Measurements from ENCODE around the gene TBPL1.
"Not testable (repeated sequence)": the region's sequence is repeated elsewhere in the genome, so short reads cannot be mapped to it uniquely, and the experiment has no call there.

TBPL1 gene

DNA sequence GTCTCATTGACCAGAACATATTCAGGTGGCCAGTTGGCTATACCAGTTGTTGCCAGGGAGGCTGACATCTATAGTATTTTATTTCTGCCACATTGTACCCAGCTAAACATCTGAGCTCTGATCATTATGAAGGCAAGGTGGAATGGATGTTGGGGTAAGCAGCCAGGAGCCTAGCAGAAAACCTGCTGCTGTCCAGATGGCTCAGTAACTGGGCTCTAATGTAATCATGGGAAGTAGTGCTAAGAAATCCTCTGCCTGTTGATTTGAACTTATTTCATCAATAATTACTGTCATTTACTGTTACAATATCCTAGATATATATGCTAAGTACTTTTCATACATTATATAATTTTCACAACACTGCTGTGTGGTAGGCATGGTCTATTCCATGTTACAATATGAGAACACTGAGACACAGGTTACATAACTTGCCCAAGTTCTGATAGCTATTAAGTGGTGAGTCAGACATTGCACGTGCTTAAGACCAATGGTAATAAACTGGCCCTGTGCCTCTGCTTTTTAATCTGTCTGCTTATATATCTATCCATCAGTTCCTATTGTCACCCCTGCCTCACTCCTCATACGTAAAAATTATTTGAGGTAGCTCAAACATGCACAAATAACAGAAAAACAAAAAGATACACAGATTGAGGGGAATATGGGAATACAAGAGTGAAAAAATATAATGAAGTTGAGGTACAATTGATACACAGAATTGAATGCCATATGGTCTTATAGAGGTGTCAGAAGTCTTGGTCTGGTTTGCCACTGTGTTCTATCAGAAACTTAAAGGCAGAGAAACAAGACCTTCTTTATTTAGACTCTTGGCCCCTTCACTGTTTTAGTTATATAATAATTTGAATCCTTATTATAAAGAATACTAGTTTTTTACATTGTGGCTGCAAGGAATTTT is 25.2 kb downstream of the TBPL1 start:
- peak; percentile 96 for DNase-seq

DNA sequence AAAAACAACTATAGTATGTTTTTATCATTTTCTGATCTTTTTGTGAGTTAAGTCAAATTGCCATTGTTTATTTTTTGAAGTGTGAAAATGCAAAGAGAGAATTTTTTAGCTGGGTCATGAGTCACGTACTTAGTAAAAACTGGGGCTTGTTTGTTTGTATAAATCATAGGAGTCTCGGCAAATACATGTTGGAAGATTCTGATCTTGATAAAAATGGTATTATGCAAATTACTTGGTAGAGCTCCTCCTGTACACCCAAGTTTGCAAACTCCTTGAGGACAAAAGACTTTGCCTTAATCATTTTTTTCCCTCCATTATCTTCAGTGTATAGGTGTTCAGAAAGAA is 25.8 kb downstream of the TBPL1 start:
- no peak for DNase-seq

DNA sequence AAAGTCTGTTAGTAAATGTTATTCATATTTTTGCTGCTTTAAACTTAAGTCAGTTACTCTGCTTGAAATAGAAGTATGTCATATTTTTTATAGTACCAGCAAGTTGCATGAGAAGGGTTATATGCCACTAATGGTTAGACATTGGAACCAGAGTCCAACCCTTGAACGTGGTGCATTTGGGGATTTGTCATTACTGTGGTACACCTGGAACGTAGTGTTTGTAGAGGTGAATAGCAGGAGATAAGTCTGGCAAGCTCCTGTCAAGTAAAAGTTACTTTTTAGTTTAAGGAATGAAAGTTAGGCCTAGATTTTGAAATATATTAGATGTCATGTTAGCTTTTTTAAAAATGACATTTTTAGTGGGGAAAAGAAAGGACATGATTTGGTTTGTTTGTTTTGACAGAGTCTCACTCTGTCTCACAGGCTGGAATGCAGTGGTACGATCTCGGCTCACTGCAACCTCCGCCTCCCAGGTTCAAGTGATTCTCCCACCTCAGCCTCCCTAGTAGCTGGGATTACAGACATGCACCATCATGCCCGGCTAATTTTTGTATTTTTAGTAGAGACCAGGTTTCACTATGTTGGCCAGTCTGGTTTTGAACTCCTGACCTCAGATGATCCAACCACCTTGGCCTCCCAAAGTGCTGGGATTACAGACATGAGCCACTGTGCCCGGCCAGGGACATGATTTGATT is 26.4 kb downstream of the TBPL1 start:
- DNase-seq = not testable (repeated sequence)

DNA sequence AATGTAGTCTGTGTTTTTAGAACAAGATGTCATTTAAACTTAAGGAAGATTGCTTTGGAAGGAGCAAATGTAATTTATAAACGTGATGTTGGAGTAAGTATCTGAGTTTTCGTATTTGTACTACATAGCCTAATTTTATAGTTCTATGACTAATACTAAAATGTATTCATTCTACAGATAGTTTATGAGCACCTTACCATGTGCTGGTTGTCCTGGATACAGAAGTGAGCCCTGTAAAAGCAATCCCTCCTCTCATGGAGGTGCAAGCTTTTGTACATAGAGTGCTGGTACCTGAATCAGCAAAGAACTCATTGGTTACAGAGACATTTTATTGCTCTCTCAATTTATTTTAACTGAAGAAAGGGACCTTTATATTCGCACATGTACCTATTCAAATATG is 27.1 kb downstream of the TBPL1 start:
- no peak for DNase-seq

DNA sequence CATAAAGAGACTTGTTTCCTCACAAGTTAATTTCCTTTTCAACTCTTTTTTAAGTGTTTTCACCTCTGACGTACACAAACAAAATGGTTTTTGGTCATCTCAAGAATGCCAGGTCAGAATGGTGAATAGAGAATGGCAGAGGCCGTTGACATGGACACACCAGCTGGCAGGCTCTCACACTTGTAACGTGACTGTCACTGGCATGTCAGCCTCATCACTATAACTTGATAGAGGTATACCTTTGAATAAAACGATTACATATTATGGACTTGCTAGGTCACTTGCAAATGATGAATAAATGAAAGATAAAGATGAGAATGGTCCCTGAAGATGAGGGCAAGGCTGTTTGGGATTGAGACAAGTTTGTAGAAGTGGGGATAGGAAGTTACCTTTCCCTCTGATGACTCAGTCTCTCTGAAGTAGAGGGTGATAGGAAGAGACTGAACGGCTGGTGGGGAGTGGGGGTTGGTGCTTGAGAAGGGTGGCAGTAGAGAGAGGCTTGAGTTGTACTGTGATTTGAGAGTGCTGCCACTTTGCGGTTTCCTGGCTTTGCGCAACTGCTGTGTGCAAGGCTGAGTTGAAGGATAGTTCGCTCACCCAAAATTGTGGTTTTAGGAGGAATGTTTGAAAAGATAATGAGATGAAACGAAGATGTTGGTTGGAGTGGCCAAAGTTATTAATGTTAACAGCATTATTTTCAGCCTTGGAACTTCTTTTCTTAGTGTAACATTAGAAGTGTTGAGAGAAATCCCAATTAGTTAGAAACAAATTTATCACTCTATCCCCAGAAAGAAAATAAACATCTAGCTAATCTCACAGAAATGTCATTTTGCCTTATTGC is 30.3 kb downstream of the TBPL1 start:
- DNase-seq = no peak

DNA sequence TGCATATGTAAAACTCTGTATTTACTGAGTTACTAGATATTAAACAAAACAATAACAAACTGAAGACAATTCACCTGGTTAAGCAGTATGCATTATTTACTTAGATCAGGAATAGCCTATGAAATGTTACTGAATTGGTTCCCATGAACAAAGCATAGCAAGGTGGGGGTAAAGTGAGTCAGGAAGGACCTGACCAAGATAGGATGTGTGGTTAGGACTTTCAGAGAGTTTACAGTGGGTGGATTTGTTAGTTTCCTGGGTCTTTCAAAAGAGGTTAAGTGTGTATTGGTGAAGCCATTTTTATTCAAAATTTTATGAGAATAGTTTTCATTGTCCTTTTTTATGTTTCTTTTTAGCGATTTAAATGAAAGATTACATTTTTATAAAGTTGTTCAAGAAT is 32.9 kb downstream of the TBPL1 start:
- no peak for DNase-seq

DNA sequence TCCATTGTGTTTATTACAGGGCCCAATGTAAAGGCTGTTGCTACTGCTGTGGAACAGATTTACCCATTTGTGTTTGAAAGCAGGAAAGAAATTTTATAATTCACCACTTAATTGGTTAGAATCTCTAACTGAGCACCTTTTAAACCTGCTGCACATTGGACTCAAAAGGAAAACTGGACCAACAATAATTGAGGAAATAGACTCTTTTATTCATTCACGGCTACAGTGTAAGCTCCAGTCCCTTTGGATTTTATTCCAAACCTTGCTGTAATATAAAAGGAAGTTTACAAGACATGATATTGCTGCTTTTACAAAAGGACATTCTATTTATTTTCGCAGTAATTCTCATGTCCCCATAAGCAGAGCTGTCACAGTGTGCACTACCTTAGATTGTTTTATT is 33.9 kb downstream of the TBPL1 start:
- no peak for DNase-seq

DNA sequence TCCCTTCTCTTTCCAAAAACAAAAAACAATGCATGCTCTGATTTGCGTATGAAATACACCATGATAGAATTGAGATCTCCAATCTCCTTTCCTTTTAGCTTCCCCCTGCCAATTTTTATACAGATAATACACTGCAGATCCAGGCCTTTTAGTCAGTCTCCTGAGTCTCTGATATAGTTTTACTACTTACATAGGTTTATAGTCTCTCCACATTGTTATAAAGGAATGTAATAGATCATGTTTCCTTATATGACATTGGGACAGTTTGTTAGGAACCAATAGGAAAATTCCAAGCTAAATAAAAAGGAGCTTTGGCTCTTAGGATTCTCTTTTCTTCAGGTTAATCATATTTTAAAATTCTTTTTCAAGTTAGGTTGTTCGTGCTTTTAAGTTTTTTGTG is 36.5 kb downstream of the TBPL1 start:
- DNase-seq = no peak

DNA sequence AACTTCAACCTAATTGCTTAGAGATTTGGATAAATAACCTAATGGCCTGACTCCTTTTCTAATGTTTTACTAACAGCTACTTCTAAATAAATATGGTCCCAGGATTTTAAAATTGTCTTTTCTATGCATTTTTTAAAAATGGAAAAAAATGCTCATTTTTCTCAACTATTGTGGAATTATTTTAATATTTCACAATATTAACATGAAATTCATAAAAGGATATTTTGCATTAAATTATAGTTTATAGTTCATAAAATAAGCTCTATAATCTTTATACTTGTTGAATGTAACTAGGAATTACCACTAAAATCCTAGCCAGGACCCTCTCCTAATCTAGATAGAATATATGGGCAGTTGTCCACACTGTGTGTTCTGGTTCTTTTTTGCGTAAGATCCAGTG is 37.3 kb downstream of the TBPL1 start:
- DNase-seq = no peak

DNA sequence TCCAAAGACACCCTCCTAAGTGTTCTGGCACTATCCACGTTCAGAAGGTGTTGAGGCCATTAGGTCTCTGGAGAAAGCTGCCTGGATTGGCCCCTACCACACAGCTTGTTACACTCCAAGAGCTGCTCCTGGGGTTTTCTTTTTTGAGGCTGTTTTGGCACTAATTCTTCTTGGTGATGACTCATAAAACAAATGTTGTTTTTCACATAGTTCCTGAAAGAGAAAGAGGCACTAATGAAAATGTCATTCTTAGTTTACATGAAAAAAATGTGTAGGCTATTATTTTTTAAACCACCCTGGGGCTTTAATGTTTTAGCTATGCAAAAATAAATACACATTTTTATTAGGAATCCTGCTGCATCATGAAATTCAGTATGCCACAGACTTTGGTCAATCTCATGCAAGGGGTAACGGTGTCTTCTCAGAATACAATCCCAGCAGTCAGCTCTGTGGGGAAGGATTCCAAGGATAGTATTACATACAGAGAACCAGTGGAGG is 38.1 kb downstream of the TBPL1 start:
- DNase-seq = no peak

DNA sequence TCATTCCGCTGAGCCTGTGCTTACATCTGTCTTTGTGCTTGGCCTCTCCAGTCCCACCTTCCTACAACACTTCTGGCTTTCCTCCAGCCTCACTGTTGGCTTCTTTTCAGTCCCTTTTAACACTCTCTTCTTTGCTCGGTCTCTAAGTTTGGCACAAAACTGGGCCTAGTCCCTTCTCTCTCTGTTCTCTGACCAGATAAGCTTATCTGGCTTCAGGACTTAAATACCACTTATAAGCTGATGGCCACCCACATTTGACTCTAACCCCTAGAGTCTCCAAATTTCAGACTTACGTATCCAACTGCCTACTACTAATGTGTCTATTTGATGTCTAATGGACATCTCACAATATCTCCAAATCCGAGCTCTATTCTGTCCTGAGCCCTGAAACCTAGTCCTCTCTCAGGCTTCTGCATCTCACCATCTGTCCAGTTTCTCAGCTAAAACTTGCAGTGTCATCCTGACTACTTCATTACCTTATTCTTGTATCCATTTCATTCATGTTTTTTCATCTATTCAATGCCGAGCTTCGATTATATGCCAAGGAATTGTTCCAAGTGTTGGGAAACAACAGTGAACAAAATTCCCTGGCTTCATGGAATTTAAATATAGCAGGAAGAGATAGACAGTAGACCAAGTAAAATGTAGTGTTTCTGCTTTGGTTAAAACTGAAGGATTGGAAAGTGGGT is 40.1 kb downstream of the TBPL1 start:
- no peak for DNase-seq

DNA sequence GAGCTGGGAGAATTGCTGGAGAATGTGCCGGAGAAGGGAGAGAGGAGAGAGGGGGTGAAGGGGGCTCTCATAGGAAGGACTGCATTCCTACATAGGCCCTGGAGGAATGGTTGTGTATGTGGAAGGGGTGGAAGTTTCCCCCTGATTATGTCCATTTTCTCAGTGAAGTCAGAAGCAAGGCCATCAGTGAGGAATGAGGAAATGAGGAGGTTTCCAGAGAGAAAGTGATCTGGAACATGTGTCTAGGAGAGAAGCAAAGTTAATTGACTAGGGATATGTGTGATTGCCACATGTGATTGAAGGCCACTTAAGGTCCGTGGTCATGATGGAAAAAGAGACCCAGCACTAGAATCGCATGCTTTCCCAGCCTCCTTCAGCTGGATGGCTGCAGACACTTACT is 42.3 kb downstream of the TBPL1 start:
- no peak for DNase-seq

DNA sequence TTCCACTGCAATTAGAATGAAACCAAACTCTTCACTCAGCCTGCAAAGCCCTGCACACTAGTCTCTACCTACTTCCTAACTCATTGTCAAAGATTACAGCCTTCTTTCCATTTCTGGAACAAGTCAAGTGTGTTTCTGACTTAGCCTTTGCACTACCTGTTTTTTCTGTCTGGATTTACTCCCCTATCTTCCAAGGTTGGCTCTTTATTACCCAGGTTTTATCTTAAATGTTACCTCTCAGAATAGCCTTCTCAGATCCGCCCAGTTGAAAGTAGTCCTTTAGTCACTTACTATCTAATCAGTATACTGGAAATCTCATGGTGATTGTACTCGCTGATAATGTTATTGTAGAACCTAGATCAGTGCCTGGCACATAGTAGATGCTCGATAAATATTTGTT is 42.7 kb downstream of the TBPL1 start:
- no peak for DNase-seq

DNA sequence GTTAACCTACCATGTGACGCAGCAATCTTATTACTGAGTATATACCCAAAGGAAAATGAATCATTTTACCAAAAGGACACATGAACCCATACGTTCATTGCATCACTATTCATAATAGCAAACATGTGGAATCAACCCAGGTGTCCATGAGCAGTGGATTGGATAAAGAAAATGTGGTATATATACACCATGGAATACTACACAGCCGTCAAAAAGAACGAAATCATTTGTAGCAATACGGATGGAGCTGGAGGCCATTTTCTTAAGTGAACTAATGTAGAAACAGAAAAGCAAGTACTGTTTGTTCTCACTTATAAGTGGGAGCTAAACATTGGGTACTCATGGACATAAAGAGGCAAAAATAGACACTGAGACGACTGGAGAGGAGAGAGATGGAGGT is 44.2 kb downstream of the TBPL1 start:
- DNase-seq = no peak

DNA sequence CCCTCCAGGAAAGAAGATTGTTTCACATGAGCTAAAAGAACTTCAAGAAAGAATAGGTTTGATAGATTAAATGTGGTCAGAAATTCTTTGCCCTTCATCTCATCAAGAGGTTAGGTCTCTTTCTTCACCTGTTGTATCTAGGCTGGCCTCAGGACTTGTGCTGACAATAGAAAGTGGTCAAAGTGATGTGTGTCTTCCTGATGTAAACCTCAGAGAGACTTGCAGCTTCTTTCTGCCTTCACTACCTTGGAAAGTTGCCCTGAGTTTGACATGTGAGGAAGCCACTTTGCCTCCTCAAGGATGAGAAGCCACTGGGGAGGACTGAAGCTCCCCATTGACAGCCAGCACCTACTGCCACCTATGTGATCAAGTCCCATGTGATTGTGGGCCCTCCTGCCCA is 46.3 kb downstream of the TBPL1 start:
- DNase-seq = no peak

DNA sequence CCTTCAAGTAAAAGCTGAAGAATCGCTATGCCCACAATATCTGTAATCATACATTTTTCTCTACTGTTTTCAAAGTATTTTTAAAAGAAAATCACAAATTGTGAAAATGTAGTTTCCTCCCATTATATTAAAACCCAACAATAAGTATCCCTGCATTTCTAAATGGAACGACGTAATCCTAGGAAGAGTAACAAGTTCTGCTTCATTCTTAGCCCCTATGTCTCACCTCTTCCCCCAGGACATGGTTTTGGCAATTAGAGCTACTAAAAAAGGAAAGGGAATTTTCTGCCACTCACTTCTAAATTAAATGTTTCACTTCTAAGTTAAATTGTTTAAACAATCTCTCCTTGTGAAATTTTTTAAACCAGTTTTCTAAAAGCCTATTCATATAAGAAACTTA is 47.4 kb downstream of the TBPL1 start:
- no peak for DNase-seq

DNA sequence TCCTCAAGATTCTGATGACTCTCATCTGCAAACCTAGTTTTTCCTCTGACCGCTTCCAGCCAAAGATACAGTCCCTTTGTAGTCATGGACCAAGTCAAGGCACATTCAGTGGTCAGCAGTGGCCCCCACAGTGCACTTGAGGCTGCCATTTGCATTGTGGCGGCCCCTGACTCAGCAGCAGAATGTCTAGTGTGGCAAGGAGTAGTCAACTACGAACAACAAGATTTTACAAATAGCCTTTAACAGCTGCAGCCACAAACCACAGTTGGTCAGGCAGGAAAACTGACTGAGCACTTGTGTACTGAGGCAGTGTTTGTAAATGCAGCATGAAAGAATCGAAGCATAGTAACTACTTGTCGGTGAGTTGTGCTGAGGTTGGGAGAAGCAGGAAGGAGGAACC is 49.8 kb downstream of the TBPL1 start:
- DNase-seq = no peak

DNA sequence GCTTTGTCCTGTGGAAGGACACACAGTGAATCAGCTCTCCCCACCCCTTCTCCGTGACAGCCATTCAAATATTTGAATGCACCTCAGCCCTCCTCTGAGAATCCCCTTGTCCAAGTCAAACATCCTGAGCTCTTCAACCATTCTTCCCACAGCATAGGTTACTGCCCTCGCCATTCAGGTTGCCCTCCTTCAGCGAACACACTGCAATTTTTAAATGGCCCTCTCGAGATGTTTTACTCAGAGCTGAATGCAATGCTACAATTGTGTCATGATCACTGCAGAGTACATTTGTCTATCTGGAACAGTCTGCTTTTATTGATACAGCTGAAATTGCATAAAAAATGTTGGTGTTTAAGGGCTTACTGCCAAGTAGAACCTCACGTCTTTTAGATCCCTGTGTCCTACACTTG is 50.5 kb downstream of the TBPL1 start:
- DNase-seq = no peak

DNA sequence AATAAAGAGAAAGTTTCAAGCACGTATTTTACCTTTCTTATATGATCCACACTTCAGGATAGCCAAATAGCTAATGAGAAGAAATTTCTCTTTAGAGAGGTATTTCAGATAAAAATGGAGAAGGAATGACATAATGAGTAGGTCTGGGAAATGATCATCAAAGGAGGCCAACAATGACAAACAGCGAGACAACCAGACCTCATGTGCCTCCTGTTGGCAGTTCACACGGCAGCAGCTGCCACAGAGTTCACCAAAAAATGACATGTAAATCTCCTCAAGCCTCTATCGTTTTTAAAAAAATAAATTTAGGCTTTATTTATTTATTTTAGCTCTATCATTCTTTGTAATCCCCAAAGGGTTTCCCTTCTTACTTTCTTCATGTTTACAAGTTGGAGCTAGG is 51.7 kb downstream of the TBPL1 start:
- no peak for DNase-seq

DNA sequence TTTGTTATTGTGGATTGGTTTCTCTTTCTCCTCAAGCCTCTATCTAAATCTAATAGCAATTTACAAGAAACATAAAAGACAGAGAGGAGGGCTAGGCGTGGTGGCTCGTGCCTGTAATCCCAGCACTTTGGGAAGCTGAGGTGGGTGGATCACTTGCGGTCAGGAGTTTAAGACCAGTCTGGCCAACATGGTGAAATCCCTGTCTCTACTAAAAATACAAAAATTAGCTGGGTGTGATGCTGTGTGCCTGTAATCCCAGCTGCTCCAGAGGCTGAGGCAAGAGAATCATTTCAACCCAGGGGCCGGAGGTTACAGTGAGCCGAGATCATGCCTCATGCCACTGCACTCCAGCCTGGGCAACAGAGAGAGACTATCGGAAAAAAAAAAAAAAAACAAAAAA is 52.8 kb downstream of the TBPL1 start:
- DNase-seq = no peak

DNA sequence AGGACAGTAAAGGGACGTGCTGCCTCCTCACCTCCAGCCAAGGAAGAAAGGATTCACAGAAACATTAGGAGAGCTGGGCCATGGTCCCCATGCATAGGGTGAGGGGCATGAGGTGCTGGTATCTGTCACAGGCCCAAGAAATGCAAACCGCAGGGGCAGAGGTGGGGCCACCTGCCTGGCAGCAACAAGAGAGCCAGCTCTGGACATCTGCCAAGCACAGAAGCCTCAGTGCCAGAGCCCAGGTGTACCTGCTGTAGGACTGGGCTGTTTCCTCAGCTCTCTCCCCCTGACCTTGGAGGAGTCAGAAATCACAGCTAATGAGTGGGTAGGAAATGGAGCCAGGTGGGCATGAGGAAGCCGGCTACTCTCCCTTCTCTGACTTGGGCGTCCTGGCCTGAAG is 54.1 kb downstream of the TBPL1 start:
- DNase-seq = no peak

DNA sequence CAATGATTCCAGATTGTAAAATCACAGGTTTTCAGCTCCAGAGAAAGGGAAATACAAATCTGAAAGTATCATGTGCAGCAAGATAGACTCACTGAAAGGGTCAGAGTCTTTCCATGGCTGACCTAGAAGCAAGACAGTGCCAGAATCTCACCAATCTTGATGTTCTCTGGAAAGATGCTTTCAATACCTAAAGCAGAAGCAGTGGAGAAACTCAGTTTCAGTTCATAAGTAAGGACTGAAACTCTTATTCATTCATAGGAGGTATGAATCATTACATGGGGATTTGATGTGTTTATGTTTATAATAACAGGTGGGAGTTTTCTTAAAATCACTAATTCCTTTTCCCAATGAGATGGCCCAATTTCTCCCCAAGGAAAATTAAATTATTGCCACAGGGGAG is 56.9 kb downstream of the TBPL1 start:
- DNase-seq = no peak

DNA sequence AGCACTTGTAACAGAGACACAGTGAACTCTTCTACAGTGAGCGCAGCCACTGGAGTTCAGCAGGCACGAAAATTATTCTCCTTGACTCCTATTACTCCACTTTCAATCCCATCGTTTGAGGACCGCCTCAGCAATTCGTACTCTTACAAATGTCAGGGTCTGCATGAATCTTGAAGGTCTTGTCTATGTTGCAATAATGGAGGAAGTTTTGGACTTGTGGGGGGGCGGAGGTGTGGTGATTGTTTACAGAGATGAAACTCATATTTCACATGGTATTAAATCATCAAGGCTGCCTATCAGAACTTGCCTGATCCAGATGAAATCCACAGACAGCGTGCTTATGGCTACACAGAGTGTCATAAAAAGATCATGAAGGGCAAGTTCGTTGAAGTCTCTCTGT is 57.4 kb downstream of the TBPL1 start:
- no peak for DNase-seq

All from DMS 273 treated with DMSO at 0.1 percent for 48 hours (cell line).